NCI-H774 (cell line): ENCODE measurements around the gene HTR1D.

ENCODE experiments used
- DNase-seq: peaks from one replicate; lab custom pipeline; 2025; lab: John Stamatoyannopoulos, UW

The HTR1D gene

DNA sequence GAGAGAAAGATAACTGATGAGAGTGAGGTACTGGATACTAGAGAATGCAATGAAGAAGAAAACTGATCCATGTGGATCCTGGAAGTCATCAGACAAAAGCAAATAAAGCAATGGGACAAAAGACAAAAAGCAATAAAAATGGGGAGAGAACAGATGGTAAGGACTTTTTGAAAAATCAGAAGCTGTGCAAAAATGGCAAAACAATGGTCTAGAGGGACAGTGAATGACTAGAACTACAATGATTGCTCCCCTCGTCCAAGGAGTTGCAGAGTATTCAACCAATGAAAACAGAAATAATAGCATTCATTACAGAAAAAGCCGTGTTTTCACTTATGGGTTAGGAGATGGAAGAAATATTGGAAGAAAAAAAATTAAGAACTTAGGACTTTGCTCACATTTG lies 67.2 kb downstream of the HTR1D start:
- DNase-seq: no peak

GRCh38 chr1:23149114-23149513 lies 68.2 kb downstream of the HTR1D start:
- no peak for DNase-seq

DNA sequence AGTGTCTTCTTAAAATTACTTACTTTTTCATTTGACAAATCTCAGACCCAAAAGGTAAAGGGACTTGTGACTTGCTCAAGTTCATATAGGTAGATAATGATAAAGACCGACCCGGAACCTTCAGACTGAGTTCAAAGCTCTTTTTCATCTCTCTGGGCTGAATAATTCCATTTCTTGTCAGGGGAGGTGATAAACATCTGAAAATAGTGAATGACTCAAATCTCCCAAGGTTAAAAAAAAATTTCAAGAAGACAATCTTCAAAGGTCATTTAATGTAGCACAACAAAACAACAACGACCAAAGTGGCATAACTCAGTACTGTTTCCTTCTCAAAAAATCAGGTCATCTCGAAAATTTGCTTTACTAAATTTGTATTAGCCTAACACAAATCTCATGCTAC lies 69.2 kb downstream of the HTR1D start:
- DNase-seq: no peak
